GM12875 (cell line): ENCODE data around the gene ACTR6.

ENCODE experiments used
- H3K4me3 ChIP-seq: one replicate; pipeline ENCODE4 v1.5.1; 2011; ENCODE audit warnings: low read depth, low read length, control low read depth
- TF ChIP-seq, protein P1 (sequence below): IDR thresholded peaks from 2 replicates; pipeline ENCODE4 v1.5.1; 2011; ENCODE audit warnings: low read depth, mild to moderate bottlenecking, control low read depth, inconsistent platforms, low read length, moderate library complexity, borderline replicate concordance; ENCODE audit not compliant: insufficient read depth

Gene ACTR6

GRCh38 chr12:100266835-100267602 lies 66.4 kb downstream of the ACTR6 start, which contains the start of the genes DEPDC4 and SCYL2:
Gene DEPDC4, minus strand, starts transcription at chr12:100267079. Its CDS starts 3 bp downstream, at chr12:100267076.
Gene SCYL2, plus strand, starts transcription at chr12:100267177. Its CDS starts 15,794 bp downstream, at chr12:100282971.
- peak within 1 kb of the TSS; percentile 80 for H3K4me3 ChIP-seq
- TF ChIP-seq, protein P1, sequence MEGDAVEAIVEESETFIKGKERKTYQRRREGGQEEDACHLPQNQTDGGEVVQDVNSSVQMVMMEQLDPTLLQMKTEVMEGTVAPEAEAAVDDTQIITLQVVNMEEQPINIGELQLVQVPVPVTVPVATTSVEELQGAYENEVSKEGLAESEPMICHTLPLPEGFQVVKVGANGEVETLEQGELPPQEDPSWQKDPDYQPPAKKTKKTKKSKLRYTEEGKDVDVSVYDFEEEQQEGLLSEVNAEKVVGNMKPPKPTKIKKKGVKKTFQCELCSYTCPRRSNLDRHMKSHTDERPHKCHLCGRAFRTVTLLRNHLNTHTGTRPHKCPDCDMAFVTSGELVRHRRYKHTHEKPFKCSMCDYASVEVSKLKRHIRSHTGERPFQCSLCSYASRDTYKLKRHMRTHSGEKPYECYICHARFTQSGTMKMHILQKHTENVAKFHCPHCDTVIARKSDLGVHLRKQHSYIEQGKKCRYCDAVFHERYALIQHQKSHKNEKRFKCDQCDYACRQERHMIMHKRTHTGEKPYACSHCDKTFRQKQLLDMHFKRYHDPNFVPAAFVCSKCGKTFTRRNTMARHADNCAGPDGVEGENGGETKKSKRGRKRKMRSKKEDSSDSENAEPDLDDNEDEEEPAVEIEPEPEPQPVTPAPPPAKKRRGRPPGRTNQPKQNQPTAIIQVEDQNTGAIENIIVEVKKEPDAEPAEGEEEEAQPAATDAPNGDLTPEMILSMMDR: no peak

- H3K4me3 ChIP-seq: peak overlapping the region; percentile 80
- TF ChIP-seq, protein P1: no peak
Observed at GRCh38 chr12:100267603-100268281, 67.1 kb downstream of the ACTR6 start.

- H3K4me3 ChIP-seq: no peak overlapping the region
- TF ChIP-seq, protein P1: no peak
Observed at GRCh38 chr12:100268835-100269564, 68.4 kb downstream of the ACTR6 start.

DNA sequence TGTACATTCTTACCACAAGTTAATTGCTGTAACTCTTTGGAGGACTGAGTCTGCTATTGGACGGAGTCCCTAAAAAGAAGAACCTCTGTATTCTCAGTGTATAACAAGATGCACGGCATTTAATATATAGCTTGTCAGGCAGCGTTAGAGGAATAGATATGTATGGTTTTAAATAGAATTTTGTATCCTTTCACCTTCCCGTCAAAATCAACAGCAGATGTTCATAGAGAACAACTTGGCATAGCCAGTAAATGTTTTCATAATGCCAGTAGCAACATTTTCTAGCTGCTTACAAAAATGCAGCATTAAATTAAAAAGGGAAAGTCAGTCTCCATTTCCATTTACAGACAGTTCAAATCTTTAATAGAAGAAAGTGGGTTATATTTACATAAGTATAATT lies 73.2 kb downstream of the ACTR6 start:
- TF ChIP-seq, protein P1: no peak
- no peak overlapping the region for H3K4me3 ChIP-seq
